Choroid plexus epithelial cell (primary cell): ENCODE data around the gene GZMH.
"Not testable (repeated sequence)": the region's sequence is repeated elsewhere in the genome, so short reads cannot be mapped to it uniquely, and the experiment has no call there.

ENCODE experiments used
- DNase-seq: peaks from one replicate; pipeline ENCODE4 v3.0.0-alpha.2; 2010; ENCODE audit warnings: low read depth
- H3K4me3 ChIP-seq: 2 replicates; pipeline ENCODE4 v1.5.1; 2011; ENCODE audit warnings: low read depth, mild to moderate bottlenecking, control low read depth, low read length, moderate library complexity
- CTCF ChIP-seq: conservative IDR thresholded peaks from 2 replicates; pipeline ENCODE4 v1.5.1; 2011; ENCODE audit warnings: low read depth, mild to moderate bottlenecking, control low read depth, inconsistent platforms, low read length, moderate library complexity

The GZMH gene

GRCh38 chr14:24597403-24597802 is 12.1 kb downstream of the GZMH start:
- no peak for TF ChIP-seq CTCF
- H3K4me3 ChIP-seq = no peak overlapping the region
- no peak for DNase-seq

- no peak for DNase-seq
- no peak overlapping the region for H3K4me3 ChIP-seq
- TF ChIP-seq CTCF = no peak
These were observed 14.2 kb downstream of the GZMH start for GRCh38 chr14:24595073-24595808.

GRCh38 chr14:24591004-24591403 is 18.5 kb downstream of the GZMH start:
- not testable (repeated sequence) for H3K4me3 ChIP-seq, DNase-seq

- not testable (repeated sequence) for H3K4me3 ChIP-seq, DNase-seq
These were observed 25.1 kb downstream of the GZMH start for GRCh38 chr14:24584402-24584801.

- no peak for DNase-seq
- H3K4me3 ChIP-seq = no peak overlapping the region
- TF ChIP-seq CTCF = no peak
These were observed 30.9 kb downstream of the GZMH start for GRCh38 chr14:24578558-24578957.

GRCh38 chr14:24576771-24577170 is 32.7 kb downstream of the GZMH start:
- DNase-seq = no peak
- no peak overlapping the region for H3K4me3 ChIP-seq
- TF ChIP-seq CTCF = no peak

GRCh38 chr14:24576182-24576581 is 33.3 kb downstream of the GZMH start, which contains the start of gene CTSG:
CTSG (minus strand) TSS chr14:24576250; CDS start chr14:24576223, 27 bp downstream.
- no peak for TF ChIP-seq CTCF
- H3K4me3 ChIP-seq = no peak within 1 kb of the TSS
- DNase-seq = no peak

- TF ChIP-seq CTCF = no peak
- DNase-seq = no peak
- no peak overlapping the region for H3K4me3 ChIP-seq
These were observed 35.2 kb downstream of the GZMH start for GRCh38 chr14:24574206-24574774.
